HFFc6 (cell line): ENCODE data around the gene H6PD. TPM values are rescaled to one million over a fixed set of nuclear protein-coding genes. Genes with fewer than 3 reads are reported as not detected.

Source experiments
- DNase-seq: peaks from one replicate; pipeline ENCODE4 v3.0.0-alpha.2; 2018
- H3K27ac Mint-ChIP-seq: 2 replicates; pipeline ENCODE4 v1.8.0; 2020; ENCODE audit warnings: mild to moderate bottlenecking, mixed read lengths
- H3K27me3 Mint-ChIP-seq: 2 replicates; pipeline ENCODE4 v1.8.0; 2021; ENCODE audit warnings: mild to moderate bottlenecking, moderate library complexity, mixed read lengths; ENCODE audit not compliant: insufficient read depth
- H3K36me3 Mint-ChIP-seq: 2 replicates; pipeline ENCODE4 v1.8.0; 2021; ENCODE audit warnings: low read depth, mixed read lengths
- H3K4me1 Mint-ChIP-seq: 2 replicates; pipeline ENCODE4 v1.8.0; 2020; ENCODE audit warnings: low read depth, mixed read lengths
- H3K4me3 Mint-ChIP-seq: 2 replicates; pipeline ENCODE4 v1.8.0; 2020; ENCODE audit warnings: mild to moderate bottlenecking, moderate library complexity, mixed read lengths
- H3K9me3 Mint-ChIP-seq: 2 replicates; pipeline ENCODE4 v1.8.0; 2020; ENCODE audit warnings: mild to moderate bottlenecking, mixed read lengths
- total RNA-seq, 6 experiments: library from RNA; stranded (reverse); fragmentation: NEBNext Ultra II Directional; extraction: Animal tissue kit (Norgen Biotek cat#: 25700); gene quantifications; 2 replicates in 1 of 6; 3 replicates in 5 of 6; pipeline ENCODE4 v1.2.3, GENCODE V29; 2021
- TF ChIP-seq, protein P1 (sequence below): fragments of 200-600 bp; sonication (generic); IDR thresholded peaks from 2 replicates; pipeline ENCODE4 v1.5.0; 2021; ENCODE audit warnings: antibody characterized with exemption, mild to moderate bottlenecking

Gene H6PD
- total RNA-seq, 6 experiments from 2014 or later, result 14.6 to 19.6 (median 16.1) TPM

- TF ChIP-seq, protein P1, sequence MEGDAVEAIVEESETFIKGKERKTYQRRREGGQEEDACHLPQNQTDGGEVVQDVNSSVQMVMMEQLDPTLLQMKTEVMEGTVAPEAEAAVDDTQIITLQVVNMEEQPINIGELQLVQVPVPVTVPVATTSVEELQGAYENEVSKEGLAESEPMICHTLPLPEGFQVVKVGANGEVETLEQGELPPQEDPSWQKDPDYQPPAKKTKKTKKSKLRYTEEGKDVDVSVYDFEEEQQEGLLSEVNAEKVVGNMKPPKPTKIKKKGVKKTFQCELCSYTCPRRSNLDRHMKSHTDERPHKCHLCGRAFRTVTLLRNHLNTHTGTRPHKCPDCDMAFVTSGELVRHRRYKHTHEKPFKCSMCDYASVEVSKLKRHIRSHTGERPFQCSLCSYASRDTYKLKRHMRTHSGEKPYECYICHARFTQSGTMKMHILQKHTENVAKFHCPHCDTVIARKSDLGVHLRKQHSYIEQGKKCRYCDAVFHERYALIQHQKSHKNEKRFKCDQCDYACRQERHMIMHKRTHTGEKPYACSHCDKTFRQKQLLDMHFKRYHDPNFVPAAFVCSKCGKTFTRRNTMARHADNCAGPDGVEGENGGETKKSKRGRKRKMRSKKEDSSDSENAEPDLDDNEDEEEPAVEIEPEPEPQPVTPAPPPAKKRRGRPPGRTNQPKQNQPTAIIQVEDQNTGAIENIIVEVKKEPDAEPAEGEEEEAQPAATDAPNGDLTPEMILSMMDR, result no peak
- H3K27ac Mint-ChIP-seq, result no peak overlapping the region
- 0 out of 2 replicates have a peak, but pooled peaks cover 2% of the 10 kb centered on the region for H3K4me1 Mint-ChIP-seq
- no peak overlapping the region for H3K4me3 Mint-ChIP-seq
- no peaks in the 10 kb centered on the region for H3K9me3 Mint-ChIP-seq
- no peak for DNase-seq
- H3K36me3 Mint-ChIP-seq, result no peaks in the 10 kb centered on the region
- H3K27me3 Mint-ChIP-seq, result peaks cover 2% of the 10 kb centered on the region
These were observed 11.1 kb downstream of the H6PD start for GRCh38 chr1:9245661-9246060.

GRCh38 chr1:9246215-9246614 is 11.6 kb downstream of the H6PD start:
- no peaks in the 10 kb centered on the region for H3K36me3 Mint-ChIP-seq
- no peak for DNase-seq
- TF ChIP-seq, protein P1, result no peak
- no peak overlapping the region for H3K27ac Mint-ChIP-seq
- no peak overlapping the region for H3K4me3 Mint-ChIP-seq
- no peaks in the 10 kb centered on the region for H3K9me3 Mint-ChIP-seq
- peaks cover 2% of the 10 kb centered on the region for H3K27me3 Mint-ChIP-seq
- H3K4me1 Mint-ChIP-seq, result no peaks in the 10 kb centered on the region

DNA sequence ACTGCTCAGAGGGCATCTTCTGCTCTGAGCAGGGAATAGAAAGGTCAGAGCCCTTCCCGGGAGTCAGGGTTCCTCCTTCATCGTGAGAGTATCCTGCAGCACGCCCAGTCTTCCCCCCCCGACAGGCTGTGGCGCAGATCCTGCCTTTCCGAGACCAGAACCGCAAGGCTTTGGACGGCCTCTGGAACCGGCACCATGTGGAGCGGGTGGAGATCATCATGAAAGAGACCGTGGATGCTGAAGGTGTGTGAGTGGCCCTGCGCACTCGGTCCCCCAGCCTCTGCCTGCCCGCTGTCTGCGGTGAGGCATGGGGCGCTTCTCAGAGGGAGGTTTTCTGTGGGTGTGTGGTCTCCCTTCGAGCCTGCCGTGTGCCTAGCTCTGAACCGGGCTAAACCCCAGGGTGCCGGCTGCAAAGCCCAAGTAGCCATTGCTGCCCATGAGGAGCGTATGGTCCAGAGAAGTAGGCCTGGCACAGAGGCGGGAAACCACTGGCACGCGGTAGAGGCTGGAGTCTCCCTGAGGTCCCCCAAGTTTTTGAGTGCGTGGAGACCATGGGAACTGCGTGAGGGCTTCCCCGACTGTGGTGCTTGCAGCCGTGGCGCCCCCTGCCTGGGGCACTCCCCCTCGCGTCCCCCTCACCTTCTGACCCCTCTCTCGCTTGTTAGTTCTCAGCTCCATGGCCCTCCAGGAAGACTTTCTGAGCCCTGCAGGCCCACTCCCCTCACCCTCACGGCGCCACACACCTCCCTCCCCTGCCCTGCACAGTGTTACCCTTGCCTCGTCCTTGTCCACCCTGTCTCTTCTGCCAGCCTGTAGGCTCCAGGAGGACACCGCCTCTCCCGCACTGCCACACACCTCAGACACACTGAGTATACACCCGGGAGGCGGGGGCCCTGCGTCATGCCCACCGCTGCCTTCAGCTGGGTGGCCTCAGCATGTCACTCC is 12.5 kb downstream of the H6PD start:
- no peak for DNase-seq
- no peaks in the 10 kb centered on the region for H3K36me3 Mint-ChIP-seq
- TF ChIP-seq, protein P1, result no peak; the same call in 1 of the 2 replicates
- no peaks in the 10 kb centered on the region for H3K4me1 Mint-ChIP-seq
- H3K27ac Mint-ChIP-seq, result no peak overlapping the region
- no peaks in the 10 kb centered on the region for H3K9me3 Mint-ChIP-seq
- no peak overlapping the region for H3K4me3 Mint-ChIP-seq
- H3K27me3 Mint-ChIP-seq, result peaks cover 2% of the 10 kb centered on the region

DNA sequence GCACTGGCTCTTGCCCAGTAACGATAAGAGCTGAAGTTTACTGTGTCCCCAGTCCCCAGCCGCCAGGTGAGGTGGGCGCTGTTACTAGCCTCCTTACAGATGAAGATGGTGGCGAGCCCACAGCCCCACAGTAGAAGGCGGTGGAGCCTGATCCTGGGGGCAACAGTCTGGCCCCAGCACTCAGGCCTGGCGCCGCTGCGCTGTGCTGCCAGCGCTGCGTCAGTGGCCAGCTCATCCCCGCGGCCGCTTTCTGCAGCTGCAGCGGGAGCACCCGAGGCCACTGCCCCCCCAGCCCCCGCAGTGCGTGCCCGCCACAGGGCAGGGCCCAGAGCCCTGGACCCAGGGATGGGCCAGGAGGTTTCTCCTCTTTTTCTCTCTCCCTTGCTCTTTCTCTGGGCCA is 13.3 kb downstream of the H6PD start:
- H3K4me1 Mint-ChIP-seq, result no peaks in the 10 kb centered on the region
- peaks cover under 1% of the 10 kb centered on the region for H3K27me3 Mint-ChIP-seq
- no peaks in the 10 kb centered on the region for H3K9me3 Mint-ChIP-seq
- DNase-seq, result no peak
- H3K27ac Mint-ChIP-seq, result no peak overlapping the region
- no peaks in the 10 kb centered on the region for H3K36me3 Mint-ChIP-seq
- no peak overlapping the region for H3K4me3 Mint-ChIP-seq
- TF ChIP-seq, protein P1, result no peak

GRCh38 chr1:9248341-9249262 is 14.0 kb downstream of the H6PD start:
- no peaks in the 10 kb centered on the region; the same call in none of the 2 replicates for H3K27me3 Mint-ChIP-seq
- H3K4me3 Mint-ChIP-seq, result no peak overlapping the region
- TF ChIP-seq, protein P1, result no peak
- no peaks in the 10 kb centered on the region for H3K9me3 Mint-ChIP-seq
- DNase-seq, result no peak
- peaks cover 4% of the 10 kb centered on the region; the same call in 1 of the 2 replicates for H3K4me1 Mint-ChIP-seq
- H3K36me3 Mint-ChIP-seq, result no peaks in the 10 kb centered on the region
- no peak overlapping the region for H3K27ac Mint-ChIP-seq
